Activated CD4-positive, alpha-beta T cell treated with anti-CD3 and anti-CD28 coated beads, Interleukin-2, Interleukin-6, amounts not matched to agents 100 ng/mL and 50 ng/mL, durations not matched to agents 16 hours and 8 hours (primary cell): ENCODE results near the gene SPECC1L.
A peak's percentile ranks its signal among the peaks of the same experiment; 100 is the strongest.

Experiments used
- DNase-seq: peaks from one replicate; pipeline ENCODE4 v3.0.0-alpha.2; 2020

The SPECC1L gene

GRCh38 chr22:24446260-24446611, 175.6 kb downstream of the SPECC1L start:
- no peak for DNase-seq

- no peak for DNase-seq
Observed at GRCh38 chr22:24450610-24451009, 180.0 kb downstream of the SPECC1L start.

- DNase-seq, result no peak
Observed at GRCh38 chr22:24451162-24451561, 180.5 kb downstream of the SPECC1L start.

GRCh38 chr22:24453853-24454252, 183.2 kb downstream of the SPECC1L start:
- DNase-seq, result no peak

- no peak for DNase-seq
Observed at GRCh38 chr22:24455039-24455438, 184.4 kb downstream of the SPECC1L start.

GRCh38 chr22:24455751-24456426, 185.3 kb downstream of the SPECC1L start:
- no peak for DNase-seq

GRCh38 chr22:24457894-24458420, 187.3 kb downstream of the SPECC1L start:
- DNase-seq, result no peak

- no peak for DNase-seq
Observed at GRCh38 chr22:24459911-24460310, 189.3 kb downstream of the SPECC1L start.

GRCh38 chr22:24460418-24461089, 189.9 kb downstream of the SPECC1L start:
- peak; percentile 63 for DNase-seq

- no peak for DNase-seq
Observed at GRCh38 chr22:24463071-24463760, 192.6 kb downstream of the SPECC1L start.

- no peak for DNase-seq
Observed at GRCh38 chr22:24465566-24465965, 194.9 kb downstream of the SPECC1L start.

- no peak for DNase-seq
Observed at GRCh38 chr22:24465975-24466374, 195.3 kb downstream of the SPECC1L start.

GRCh38 chr22:24466716-24467328, 196.2 kb downstream of the SPECC1L start:
- no peak for DNase-seq

GRCh38 chr22:24467340-24467739, 196.7 kb downstream of the SPECC1L start:
- DNase-seq, result no peak
